GM12801 (cell line): ENCODE results near the gene GBP5.

Experiments used
- CTCF ChIP-seq: IDR thresholded peaks from one replicate; pipeline ENCODE4 v1.5.1; 2011; ENCODE audit warnings: control low read depth; ENCODE audit not compliant: insufficient read length; ENCODE audit errors: extremely low read depth

The GBP5 gene

GRCh38 chr1:89288051-89288340 is 15.3 kb upstream of the GBP5 start:
- no peak for TF ChIP-seq CTCF

- no peak for TF ChIP-seq CTCF
Measured at GRCh38 chr1:89287181-89288050, 14.8 kb upstream of the GBP5 start.

GRCh38 chr1:89286549-89287180 is 14.0 kb upstream of the GBP5 start:
- TF ChIP-seq CTCF: no peak

GRCh38 chr1:89285745-89286380 is 13.2 kb upstream of the GBP5 start:
- TF ChIP-seq CTCF: no peak

- TF ChIP-seq CTCF: no peak
Measured at GRCh38 chr1:89280766-89281165, 8.1 kb upstream of the GBP5 start.

GRCh38 chr1:89279011-89279466 is 6.4 kb upstream of the GBP5 start:
- TF ChIP-seq CTCF: no peak

- no peak for TF ChIP-seq CTCF
Measured at GRCh38 chr1:89277725-89278124, 5.1 kb upstream of the GBP5 start.
